ENCODE measurements around the gene SPRTN.

The SPRTN gene

DNA sequence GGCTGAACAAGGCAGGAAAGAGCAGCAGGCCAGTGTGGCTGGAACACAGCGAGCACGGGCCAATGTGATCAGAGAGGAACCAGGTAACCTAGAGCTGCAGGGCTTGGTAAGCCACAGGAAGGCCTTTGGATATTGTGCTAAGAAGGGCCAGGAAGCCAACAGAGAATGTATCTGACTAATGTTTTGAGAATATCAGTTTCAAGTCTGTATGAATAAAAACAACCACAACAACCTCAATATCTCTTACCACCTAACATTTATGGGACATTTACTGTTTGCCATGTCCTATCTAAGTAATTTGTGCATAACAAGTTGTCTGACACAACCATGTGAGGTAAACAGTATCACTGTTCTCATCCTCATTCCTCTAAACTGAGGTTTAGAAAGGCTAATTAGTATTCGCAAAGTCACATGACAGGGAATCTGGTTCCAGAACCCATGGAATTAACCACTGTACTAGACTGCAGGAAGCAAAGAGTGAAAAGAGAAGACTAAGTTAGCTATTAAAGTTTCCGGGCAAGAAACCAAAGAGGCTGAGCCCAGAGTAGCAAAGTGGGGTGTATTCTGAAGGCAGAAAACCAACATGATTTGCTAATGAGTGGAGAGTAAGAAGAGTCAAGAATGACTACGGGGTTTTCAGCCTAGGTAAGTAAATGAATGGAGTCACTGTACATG lies 38.9 kb downstream of the SPRTN start:
- DNase-seq (ENCODE audit: low spot score) = no peak

DNA sequence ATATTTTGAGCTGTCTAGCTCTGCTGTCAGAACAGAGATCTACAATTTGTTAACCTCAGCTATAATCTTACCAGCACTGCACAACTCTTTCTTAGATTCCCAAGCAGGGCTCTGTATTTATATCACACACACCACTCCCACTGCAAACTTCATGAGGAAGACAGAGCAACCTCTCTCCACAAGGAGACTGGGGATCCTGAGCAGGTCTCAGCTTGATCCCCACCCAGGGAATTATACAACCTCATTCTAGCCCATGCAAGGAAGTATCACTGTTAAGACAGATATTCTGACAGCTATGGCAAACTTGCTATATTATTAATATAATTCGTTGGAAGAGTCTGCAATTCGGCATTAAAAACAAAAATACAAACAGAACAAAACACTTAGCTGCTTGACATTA lies 43.6 kb downstream of the SPRTN start:
- DNase-seq (ENCODE audit: low spot score) = no peak

DNA sequence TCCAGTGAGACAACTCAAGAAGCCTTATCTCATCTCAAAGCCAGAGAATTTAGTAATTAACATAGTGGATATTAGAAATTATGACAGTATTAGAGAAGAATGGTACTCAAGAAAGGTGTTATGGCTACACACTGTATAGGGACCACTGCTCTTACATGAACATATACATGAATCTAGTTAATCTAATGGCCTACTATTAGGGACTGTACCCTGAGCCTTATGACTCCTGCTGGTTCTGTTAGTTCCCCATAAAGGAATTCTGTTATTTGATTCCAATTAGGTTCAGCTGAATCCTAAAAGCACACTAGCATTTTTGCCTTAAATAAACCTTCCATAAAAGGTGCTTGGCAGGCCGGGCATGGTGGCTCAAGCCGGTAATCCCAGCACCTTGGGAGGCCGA lies 44.3 kb downstream of the SPRTN start:
- no peak for DNase-seq (ENCODE audit: low spot score)

DNA sequence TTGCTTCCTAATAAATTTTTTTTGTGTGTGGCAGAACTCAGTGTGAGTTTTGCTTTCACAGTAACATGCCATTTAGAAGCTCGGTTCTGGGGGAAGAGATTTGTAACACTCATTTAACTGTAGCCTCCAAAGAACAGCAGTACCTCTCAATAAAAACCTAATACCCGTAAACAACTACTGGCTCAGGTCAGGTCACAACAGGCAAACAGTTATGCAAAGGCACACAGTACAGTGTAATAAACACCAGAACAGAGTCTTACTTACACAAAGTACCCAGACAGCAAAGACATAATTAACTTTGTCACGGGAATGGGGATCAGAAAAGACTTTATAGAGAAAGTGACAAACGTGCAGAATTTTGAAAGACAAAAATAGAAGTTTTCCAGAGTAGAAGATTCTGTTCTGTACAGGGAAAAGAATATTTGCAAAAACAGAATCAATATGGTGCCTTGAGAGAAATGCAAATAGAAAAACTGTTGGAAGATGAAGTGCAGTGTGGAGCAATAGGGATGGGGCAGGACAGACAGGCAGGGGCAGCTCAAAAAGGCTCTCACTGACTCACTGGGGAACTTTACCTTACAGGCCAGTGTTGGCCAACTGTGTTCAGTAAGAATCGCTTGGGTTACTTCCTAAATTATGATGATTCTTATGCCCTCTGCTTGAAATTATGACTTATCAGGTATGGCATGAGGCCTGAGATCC lies 45.2 kb downstream of the SPRTN start:
- no peak for DNase-seq (ENCODE audit: low spot score)

DNA sequence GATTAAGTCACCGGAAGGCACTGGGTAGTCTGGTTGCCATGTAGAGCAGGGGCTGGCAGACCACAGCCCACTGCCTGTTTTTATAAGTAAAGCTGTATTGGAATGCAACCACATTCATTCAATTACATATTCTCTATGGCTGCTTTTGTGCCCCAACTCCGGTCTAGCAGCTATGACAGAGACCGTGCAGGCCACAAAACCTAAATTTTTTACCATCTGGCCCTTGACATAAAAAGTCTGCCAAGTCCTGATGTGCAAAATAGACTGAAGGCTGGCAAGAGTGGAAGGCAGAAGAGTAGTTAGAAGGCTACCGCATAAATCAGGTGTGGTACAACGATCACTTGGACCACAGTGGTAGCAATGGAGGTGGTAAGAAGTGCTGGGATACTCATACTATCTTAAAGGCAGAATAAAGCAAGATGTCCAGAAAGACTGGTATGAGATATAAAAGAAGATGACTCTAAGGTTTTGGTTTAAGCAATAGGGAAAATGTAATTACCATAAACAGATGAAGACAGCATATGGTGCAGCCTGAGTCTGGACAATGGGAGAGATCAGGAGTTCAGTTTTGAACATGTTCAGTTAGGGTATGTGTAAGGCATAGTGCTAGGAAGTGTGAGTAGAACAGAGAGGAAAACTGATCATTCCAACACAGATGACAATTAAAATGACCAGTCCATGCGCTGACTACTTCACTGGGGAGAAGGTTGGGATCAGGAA lies 46.8 kb downstream of the SPRTN start:
- no peak for DNase-seq (ENCODE audit: low spot score)

DNA sequence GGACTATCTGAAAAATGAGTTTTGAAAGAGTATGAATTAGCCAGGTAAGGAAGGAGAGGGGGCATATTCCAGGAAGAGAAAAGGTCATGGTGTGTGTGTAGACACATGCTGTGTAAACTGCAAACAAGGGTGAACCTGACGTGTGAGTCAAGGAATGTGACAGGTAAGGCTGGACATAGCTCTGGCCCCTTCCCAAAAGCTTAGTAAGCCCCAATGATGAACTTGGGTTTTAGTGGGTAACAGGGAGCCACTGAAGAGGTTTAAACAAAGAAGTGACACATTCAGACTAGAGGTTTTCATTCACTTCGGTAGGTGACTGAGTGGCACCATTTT lies 47.3 kb downstream of the SPRTN start:
- no peak for DNase-seq (ENCODE audit: low spot score)

DNA sequence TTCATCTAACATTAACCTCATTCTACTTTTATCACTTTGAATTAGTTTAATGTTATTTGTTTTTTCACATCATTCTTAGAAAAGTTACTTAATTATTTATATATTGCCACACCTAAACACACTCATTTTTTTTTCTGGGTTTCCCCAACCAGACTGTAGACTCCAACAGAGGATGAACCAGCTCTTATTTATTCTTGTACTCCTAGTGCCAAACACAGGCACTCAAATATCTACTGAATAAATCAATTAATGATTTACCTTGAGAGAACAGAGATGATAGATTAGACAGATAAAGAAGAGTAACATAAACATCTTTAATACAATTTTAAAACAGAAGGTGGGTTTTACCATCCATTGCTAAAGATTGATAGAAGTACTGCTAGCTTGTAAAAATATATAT lies 48.4 kb downstream of the SPRTN start:
- no peak for DNase-seq (ENCODE audit: low spot score)

DNA sequence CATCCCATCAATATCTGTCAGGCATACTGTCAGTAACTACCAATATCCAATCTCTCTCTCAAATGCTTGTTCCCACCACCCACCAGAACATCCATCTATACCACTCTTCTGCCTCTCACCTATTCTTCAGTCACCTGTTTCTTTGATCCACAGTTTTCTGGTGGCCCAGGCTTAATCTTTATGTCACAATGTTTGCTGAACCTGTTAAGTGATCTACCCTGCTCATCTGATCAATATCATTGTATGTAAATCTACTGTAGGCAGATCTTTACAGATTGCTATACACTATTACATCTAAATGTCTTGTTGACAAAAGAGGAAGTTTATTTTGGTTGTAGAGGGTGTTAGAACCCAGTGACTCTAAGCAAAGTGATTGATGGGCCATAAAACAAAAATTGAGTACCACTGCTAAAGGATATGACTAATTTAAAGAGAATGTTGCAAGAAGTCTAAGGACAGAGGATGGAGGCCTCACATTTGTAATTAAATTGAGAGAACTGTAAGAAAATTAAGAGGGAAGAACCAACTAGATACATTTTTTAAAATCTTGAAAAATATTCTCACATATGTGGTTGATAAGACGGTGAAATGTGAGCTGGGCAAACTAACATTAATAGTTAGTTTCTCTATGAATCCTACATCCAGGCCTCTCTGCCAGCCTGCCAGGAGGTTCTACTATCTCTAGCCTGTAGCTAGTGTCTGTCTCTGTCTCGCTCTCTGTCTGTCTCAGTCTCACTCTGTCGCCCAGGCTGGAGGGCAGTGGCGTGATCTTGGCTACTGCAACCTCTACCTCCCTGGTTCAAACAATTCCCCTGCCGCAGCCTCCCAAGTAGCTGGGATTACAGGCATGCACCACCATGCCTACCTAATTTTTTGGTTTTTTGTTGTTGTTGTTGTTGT lies 49.9 kb downstream of the SPRTN start:
- no peak for DNase-seq (ENCODE audit: low spot score)

DNA sequence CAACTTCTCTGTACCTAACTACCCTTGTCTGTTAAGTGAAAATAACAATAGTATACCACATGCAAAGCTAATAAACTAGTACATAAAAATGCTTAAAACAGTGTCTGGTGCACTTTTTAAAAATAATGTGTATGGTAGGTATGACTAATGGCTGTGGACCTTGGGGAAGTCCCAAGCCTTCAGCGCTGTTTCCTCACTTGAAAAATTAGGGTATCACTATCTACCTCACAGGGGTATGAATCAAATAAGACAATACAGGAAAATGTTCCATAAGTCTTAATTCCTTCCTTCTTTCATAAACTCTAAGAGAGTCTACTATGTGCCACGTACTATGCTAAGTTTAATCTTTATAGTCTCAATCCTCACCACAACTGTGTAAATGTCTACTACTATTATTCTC lies 52.0 kb downstream of the SPRTN start:
- DNase-seq (ENCODE audit: low spot score) = no peak

DNA sequence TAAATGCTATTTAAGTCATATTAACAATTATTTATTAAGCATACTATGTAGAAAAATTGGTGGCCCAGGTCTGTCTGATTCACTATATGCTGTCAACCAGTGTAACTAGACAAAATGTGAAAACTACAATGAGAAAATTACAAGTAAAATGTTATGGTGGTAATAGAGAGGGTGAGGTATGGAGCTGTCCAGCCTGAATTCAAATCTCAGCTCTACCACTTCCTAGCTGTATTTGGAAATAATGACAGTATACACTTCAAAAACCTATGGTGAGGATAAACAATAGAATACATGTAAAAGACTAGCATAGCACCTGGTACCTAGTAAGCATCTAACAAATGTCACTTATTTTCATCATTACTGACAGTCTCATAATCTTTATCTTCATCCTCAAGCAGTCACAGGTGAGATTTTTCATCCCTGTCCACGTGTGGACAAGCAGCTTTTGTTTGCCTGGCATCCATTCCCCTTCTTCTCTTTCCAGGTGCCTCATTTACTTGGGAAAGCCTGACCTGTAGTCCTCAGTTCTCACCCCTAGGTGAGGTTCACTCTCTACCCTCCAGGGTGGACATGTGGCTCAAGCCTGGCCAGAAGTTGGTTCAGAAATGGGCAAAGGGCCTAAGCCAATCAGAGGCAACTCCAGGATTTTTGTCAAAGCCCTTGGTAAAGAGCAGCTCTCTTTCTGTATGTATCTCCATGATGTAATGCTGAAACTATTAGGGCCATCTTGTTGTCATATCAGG lies 54.5 kb downstream of the SPRTN start:
- no peak for DNase-seq (ENCODE audit: low spot score)

DNA sequence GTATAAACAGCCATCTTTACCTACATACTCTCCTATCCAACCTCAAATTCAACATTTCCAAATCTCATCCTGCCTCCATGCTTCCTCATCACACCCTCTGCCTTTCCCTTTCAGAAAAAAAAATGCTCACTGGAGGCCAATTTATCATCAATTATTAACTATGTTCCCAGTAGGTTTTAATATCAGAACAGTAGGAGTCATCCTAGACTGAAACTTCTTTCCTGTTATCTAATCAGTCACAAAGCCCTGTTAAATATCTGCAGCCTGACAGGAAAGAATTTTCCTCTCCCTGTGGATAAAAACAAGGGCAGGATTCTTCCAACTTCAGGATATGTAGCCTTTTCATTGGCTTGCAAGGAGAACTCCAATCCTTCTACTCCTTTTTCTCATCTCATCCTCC lies 55.6 kb downstream of the SPRTN start:
- no peak for DNase-seq (ENCODE audit: low spot score)

DNA sequence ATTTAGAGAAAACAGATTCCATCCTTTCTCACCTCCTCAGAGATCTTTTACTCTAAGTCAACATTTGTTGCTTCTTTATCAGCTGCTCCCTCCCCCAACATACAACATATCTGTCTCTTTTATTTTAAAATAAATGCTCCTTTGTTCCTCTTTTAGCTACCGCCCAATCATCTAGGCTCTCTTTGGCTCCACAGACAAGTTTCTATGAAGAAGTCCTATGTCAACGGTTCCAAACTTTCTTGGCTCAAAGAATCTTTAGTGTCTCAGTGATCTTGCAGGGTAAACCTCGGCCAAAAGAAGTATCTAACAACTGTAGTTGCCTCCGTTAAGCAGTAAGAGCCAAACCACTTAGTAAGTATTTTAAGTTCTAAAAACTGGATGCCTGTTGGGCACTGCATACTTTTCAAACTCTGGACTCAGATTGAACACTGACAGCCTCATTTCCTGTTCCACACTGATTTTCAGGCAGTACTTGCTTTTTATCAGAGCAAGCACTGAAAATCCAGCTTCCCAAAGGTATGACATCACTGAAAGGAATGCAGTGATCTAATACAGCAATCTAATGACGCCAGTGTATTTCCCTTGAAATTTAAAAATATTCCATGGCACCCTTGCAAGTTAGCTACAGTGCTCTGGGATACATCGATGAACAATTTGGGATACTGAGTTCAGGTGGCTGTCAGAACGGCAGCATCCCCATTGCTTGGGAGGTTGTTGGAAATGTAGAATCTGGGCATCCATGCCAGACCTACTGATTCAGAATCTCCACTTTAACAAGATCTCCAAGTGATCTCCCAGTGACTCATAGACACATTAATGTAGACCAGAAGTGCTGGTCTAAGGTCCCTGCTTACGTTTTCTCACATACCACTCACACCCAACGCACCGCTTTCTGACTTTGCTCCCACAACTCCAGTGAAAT lies 57.2 kb downstream of the SPRTN start:
- DNase-seq (ENCODE audit: low spot score) = no peak

DNA sequence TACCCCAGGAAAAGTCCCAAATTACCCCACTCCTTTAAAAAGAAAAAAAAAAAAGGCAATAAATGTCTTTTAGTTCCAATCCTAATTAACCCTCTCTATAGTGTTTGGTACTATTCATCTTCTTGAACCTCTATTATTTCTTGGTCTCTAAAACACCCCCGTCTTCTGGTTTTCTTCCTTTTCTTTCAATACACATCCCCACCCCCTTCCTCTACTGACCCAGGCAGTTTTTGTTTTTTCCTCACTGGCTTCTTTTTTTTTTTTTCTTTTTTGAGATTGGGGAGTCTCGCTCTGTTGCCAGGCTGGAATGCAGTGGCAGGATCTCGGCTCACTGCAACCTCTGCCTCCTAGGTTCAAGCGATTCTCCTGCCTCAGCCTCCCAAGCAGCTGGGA lies 57.9 kb downstream of the SPRTN start:
- DNase-seq (ENCODE audit: low spot score) = no peak

DNA sequence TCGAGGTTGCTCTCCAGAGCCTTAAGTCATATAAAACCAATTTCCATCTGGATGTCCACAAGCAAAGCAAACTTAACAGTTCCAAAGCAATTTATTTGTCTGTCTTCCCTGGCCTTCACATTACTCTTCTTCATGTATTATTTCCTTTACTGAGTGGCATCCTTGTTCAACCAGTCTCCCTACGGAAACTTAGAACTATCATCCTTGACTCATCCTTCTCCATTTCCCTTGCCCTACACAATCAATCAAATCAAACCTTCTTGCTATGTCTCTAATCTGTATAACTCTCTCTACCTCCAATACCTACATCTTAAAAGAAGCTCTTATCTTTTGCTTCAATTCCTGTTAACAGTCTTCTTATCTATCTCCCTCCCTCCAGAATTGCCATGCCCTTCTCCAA lies 58.5 kb downstream of the SPRTN start:
- DNase-seq (ENCODE audit: low spot score) = no peak

DNA sequence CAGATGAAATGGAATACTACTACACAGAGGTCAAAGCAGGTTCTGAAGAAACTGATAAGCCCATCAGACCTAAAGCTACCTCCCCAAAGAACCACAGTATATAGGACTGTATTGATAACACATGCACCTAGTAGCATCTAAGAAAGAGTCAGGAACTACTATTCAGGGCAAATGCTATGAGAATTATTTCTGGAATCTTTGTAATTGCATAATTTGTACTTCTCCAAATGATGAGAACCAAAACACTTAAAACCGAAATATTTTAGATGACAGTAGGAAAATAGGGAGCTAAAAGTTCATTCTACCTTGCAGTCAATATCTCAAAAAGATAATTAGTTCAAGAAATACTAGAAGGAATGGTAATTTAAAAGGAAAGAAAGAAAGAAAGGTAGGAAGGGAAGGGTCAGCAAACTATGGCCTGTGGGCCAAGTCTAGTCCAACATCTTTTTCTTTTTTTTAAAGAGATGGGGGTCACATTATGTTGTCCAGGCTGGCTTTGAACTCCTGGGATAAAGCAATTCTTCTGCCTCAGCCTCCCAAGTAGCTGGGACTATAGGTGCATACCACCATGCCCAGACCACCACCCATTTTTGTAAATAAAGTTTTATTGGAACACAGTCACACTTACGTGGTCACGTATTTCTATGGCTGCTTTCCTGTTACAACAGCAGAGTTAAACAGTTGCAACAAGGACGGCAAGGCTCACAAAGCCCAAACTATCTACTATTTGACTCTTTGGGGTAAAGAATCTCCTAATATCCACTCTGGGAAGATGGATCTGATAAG lies 60.0 kb downstream of the SPRTN start:
- DNase-seq (ENCODE audit: low spot score) = no peak

DNA sequence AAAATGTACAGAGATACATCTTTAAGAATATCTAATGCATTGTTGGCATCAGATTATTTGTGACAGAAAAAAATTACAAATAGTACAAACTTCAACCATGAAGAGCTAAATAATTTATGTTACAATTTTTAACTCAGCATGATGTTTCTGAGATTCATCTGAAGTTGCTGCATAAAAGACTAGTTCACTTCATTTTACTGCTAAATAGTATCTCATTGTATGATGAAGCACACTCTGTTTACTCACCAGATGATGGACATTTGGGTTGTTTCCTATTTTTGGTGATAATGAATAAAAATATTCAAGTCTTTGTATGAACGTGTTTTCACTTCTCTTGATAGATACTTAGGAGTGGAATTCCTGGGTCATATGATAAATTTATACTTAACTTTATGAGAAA lies 63.4 kb downstream of the SPRTN start:
- DNase-seq (ENCODE audit: low spot score) = no peak

DNA sequence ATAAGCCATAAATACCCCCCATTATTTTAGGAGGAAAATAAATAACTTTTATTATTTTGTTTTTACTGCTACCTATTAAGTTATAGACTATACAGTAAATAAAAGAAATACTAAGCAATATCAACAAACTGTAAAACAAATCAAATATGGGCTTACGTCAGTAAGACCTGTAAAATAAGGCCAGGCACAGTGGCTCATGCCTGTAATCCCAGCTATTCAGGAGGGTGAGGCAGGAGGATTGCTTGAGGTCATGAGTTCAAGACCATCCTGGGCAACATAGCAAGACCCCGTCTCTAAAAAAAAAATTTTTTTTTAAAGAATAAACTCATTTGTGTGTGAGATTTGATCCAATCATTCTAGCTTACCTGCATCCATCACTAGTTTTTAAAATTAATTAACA lies 66.2 kb downstream of the SPRTN start:
- DNase-seq (ENCODE audit: low spot score) = no peak
